WTC11 (cell line): Measurements from ENCODE around the gene PPFIBP1. TPM values are rescaled to one million over a fixed set of nuclear protein-coding genes. Genes with fewer than 3 reads are reported as not detected.

Experiments used
- ATAC-seq: fragments of 200-7000 bp; cut with Tn5 transposase; 2 replicates; pipeline ENCODE4 v1.10.0; 2021; ENCODE audit warnings: mild to moderate bottlenecking, moderate library complexity
- CTCF ChIA-PET: fragments of 300-600 bp; sonication (Branson Sonifier 250); formaldehyde crosslinking; loops from one replicate; lab custom pipeline; 2021; ENCODE audit warnings: antibody characterized with exemption; lab: Charles Lee
- POLR2A ChIA-PET: fragments of 350-600 bp; sonication (Branson Sonifier 250); formaldehyde crosslinking; loops from one replicate; lab custom pipeline; 2021; ENCODE audit warnings: antibody characterized with exemption; lab: Charles Lee
- DNase-seq: peaks from one replicate; pipeline ENCODE4 v3.0.0; 2021; ENCODE audit warnings: low spot score
- H3K27ac Mint-ChIP-seq: 2 replicates; pipeline ENCODE4 v1.8.0; 2021; ENCODE audit warnings: mixed read lengths
- H3K27me3 Mint-ChIP-seq: 2 replicates; pipeline ENCODE4 v1.8.0; 2021; ENCODE audit warnings: low read depth, mild to moderate bottlenecking, moderate library complexity, mixed read lengths
- H3K36me3 Mint-ChIP-seq: 2 replicates; pipeline ENCODE4 v1.8.0; 2021; ENCODE audit warnings: mixed read lengths
- H3K4me1 Mint-ChIP-seq: 2 replicates; pipeline ENCODE4 v1.8.0; 2022; ENCODE audit warnings: mixed read lengths
- H3K4me3 Mint-ChIP-seq: 2 replicates; pipeline ENCODE4 v1.8.0; 2021; ENCODE audit warnings: mild to moderate bottlenecking, moderate library complexity, mixed read lengths
- H3K9me3 Mint-ChIP-seq: 2 replicates; pipeline ENCODE4 v1.8.0; 2021; ENCODE audit warnings: mixed read lengths
- ATF1 ChIP-seq: sonication (generic); formaldehyde crosslinking; IDR thresholded peaks from 2 replicates; pipeline ENCODE4 v1.8.1; 2023; ENCODE audit warnings: mild to moderate bottlenecking, moderate library complexity, missing genetic modification reagents
- CREB1 ChIP-seq: sonication (generic); formaldehyde crosslinking; IDR thresholded peaks from 2 replicates; pipeline ENCODE4 v1.8.0; 2023; ENCODE audit warnings: mild to moderate bottlenecking, missing genetic modification reagents
- CTCF ChIP-seq: fragments of 200-600 bp; IDR thresholded peaks from 2 replicates; pipeline ENCODE4 v1.8.0; 2022; ENCODE audit warnings: antibody characterized with exemption
- ESRRA ChIP-seq: sonication (generic); formaldehyde crosslinking; IDR thresholded peaks from 2 replicates; pipeline ENCODE4 v1.8.1; 2022; ENCODE audit warnings: mild to moderate bottlenecking, missing genetic modification reagents, borderline replicate concordance
- FOXP1 ChIP-seq: sonication (generic); formaldehyde crosslinking; IDR thresholded peaks from 2 replicates; pipeline ENCODE4 v1.8.0; 2022; ENCODE audit warnings: missing genetic modification reagents, mild to moderate bottlenecking, moderate library complexity, borderline replicate concordance
- GRHL2 ChIP-seq: fragments of 250-450 bp; sonication (Bioruptor Pico); IDR thresholded peaks from 2 replicates; pipeline ENCODE4 v1.8.0; 2022; ENCODE audit warnings: mild to moderate bottlenecking, moderate library complexity; ENCODE audit not compliant: insufficient replicate concordance, severe bottlenecking
- HMGA2 ChIP-seq: fragments of 250-450 bp; sonication (Bioruptor Pico); IDR thresholded peaks from 2 replicates; pipeline ENCODE4 v1.4.0; 2021; ENCODE audit warnings: mild to moderate bottlenecking, moderate library complexity
- JAZF1 ChIP-seq: fragments of 250-450 bp; sonication (Bioruptor Pico); IDR thresholded peaks from 2 replicates; pipeline ENCODE4 v1.9.0; 2021; ENCODE audit warnings: moderate library complexity, mild to moderate bottlenecking, inconsistent platforms
- MXD4 ChIP-seq: fragments of 250-450 bp; sonication (Bioruptor Pico); IDR thresholded peaks from 2 replicates; pipeline ENCODE4 v1.8.0; 2021; ENCODE audit warnings: mild to moderate bottlenecking, moderate library complexity, borderline replicate concordance
- NR2C2 ChIP-seq: sonication (generic); formaldehyde crosslinking; IDR thresholded peaks from 2 replicates; pipeline ENCODE4 v1.8.0; 2022; ENCODE audit warnings: mild to moderate bottlenecking, missing genetic modification reagents
- OVOL2 ChIP-seq: fragments of 250-450 bp; sonication (Bioruptor Pico); IDR thresholded peaks from 2 replicates; pipeline ENCODE4 v1.9.0; 2021; ENCODE audit warnings: mild to moderate bottlenecking, borderline replicate concordance
- RELA ChIP-seq: sonication (generic); formaldehyde crosslinking; IDR thresholded peaks from 2 replicates; pipeline ENCODE4 v1.8.1; 2022; ENCODE audit warnings: missing genetic modification reagents, mild to moderate bottlenecking, borderline replicate concordance
- RORB ChIP-seq: fragments of 250-450 bp; sonication (Bioruptor Pico); IDR thresholded peaks from 2 replicates; pipeline ENCODE4 v1.9.0; 2021; ENCODE audit warnings: mild to moderate bottlenecking
- SOX15 ChIP-seq: fragments of 250-450 bp; sonication (Bioruptor Pico); IDR thresholded peaks from 2 replicates; pipeline ENCODE4 v1.9.0; 2021; ENCODE audit warnings: mild to moderate bottlenecking
- USF2 ChIP-seq: sonication (generic); formaldehyde crosslinking; IDR thresholded peaks from 2 replicates; pipeline ENCODE4 v1.8.1; 2023; ENCODE audit warnings: mild to moderate bottlenecking, missing genetic modification reagents, moderate library complexity
- ZBTB43 ChIP-seq: sonication (generic); formaldehyde crosslinking; IDR thresholded peaks from 2 replicates; pipeline ENCODE4 v1.8.1; 2023; ENCODE audit warnings: mild to moderate bottlenecking, missing genetic modification reagents
- ZNF138 ChIP-seq: sonication (generic); formaldehyde crosslinking; conservative IDR thresholded peaks from 2 replicates; pipeline ENCODE4 v1.8.1; 2022; ENCODE audit warnings: mild to moderate bottlenecking, moderate library complexity, missing genetic modification reagents
- ZNF317 ChIP-seq: sonication (generic); formaldehyde crosslinking; IDR thresholded peaks from 2 replicates; pipeline ENCODE4 v1.8.1; 2023; ENCODE audit warnings: low read depth, mild to moderate bottlenecking, moderate library complexity, missing genetic modification reagents, borderline replicate concordance
- ZNF423 ChIP-seq: fragments of 250-450 bp; sonication (Bioruptor Pico); IDR thresholded peaks from 2 replicates; pipeline ENCODE4 v2.1.2; 2022; ENCODE audit warnings: mild to moderate bottlenecking, moderate library complexity
- total RNA-seq: library from RNA; stranded (reverse); gene quantifications from 3 replicates; pipeline ENCODE4 v1.2.3, GENCODE V29; 2021
- TF ChIP-seq, protein P1 (sequence below): sonication (generic); formaldehyde crosslinking; conservative IDR thresholded peaks from 2 replicates; pipeline ENCODE4 v1.8.1; 2022; ENCODE audit warnings: mild to moderate bottlenecking, missing genetic modification reagents
- TF ChIP-seq, protein P2 (sequence below): fragments of 250-450 bp; sonication (Bioruptor Pico); IDR thresholded peaks from 2 replicates; pipeline ENCODE4 v1.8.0; 2021; ENCODE audit warnings: mild to moderate bottlenecking
- TF ChIP-seq, protein P3 (sequence below): fragments of 250-450 bp; sonication (Bioruptor Pico); IDR thresholded peaks from 2 replicates; pipeline ENCODE4 v2.1.2; 2022; ENCODE audit warnings: mild to moderate bottlenecking, moderate library complexity
- TF ChIP-seq, protein P4 (sequence below): fragments of 250-450 bp; sonication (Bioruptor Pico); IDR thresholded peaks from 2 replicates; pipeline ENCODE4 v1.9.0; 2021; ENCODE audit warnings: mild to moderate bottlenecking

PPFIBP1 gene
- total RNA-seq, 1 experiment from 2014 or later: 27.7 TPM

DNA sequence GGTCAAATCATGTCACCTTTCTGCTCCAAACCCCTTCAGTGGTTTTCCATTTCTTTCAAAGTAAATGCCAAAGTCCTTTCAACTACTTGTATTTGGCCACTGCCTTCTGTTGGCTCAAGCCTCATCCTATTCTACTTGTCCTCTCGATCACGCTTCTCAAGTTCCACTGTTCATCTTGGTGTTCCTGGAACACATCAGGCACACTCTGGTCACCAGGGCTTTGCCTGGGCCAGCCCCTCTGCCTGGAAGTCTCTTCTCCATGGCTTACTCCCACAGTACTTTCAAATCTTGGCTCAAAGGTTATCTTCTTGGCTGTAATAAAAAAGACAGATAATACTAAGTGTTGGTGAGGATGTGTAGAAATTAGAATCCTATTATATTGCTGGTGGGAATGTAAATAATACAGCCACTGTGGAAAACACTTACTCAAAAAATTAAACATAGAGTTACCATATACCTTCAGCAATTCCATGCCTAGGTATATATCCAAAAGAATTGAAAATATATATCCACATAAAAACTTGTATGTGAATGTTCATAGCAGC, 17.3 kb upstream of the PPFIBP1 start (continued):
- no peak for TF ChIP-seq GRHL2 (CRISPR knock-in tag)
- TF ChIP-seq JAZF1 (CRISPR knock-in tag): no peak
- no peak for TF ChIP-seq FOXP1 (CRISPR knock-in tag)

GRCh38 chr12:27508736-27509431, 15.1 kb upstream of the PPFIBP1 start:
- TF ChIP-seq HMGA2 (no peak), OVOL2 (CRISPR knock-in tag) (no peak), CTCF (no peak), ATF1 (no peak), ZBTB43 (CRISPR knock-in tag) (no peak), ESRRA (CRISPR knock-in tag) (no peak), CREB1 (CRISPR knock-in tag) (no peak), SOX15 (CRISPR knock-in tag) (no peak), ZNF138 (CRISPR knock-in tag) (no peak), RORB (CRISPR knock-in tag) (no peak)
- TF ChIP-seq, protein P1, sequence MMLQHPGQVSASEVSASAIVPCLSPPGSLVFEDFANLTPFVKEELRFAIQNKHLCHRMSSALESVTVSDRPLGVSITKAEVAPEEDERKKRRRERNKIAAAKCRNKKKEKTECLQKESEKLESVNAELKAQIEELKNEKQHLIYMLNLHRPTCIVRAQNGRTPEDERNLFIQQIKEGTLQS (CRISPR knock-in tag): no peak
- TF ChIP-seq, protein P2, sequence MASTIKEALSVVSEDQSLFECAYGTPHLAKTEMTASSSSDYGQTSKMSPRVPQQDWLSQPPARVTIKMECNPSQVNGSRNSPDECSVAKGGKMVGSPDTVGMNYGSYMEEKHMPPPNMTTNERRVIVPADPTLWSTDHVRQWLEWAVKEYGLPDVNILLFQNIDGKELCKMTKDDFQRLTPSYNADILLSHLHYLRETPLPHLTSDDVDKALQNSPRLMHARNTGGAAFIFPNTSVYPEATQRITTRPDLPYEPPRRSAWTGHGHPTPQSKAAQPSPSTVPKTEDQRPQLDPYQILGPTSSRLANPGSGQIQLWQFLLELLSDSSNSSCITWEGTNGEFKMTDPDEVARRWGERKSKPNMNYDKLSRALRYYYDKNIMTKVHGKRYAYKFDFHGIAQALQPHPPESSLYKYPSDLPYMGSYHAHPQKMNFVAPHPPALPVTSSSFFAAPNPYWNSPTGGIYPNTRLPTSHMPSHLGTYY (CRISPR knock-in tag): no peak
- H3K4me3 Mint-ChIP-seq: no peak overlapping the region
- H3K27ac Mint-ChIP-seq: no peak overlapping the region
- no peaks in the 10 kb centered on the region; the same call in 1 of the 2 replicates for H3K27me3 Mint-ChIP-seq
- no peaks in the 10 kb centered on the region; the same call in 1 of the 2 replicates for H3K9me3 Mint-ChIP-seq
- ATAC-seq (no peak), DNase-seq (no peak)
- ChIA-PET POLR2A (no interaction called here), CTCF (interaction anchor here (0.6 kb wide), 1 partner anchor 14 kb away, joined by 3 read pairs; no protein-coding TSS in a partner anchor)
- H3K36me3 Mint-ChIP-seq: no peaks in the 10 kb centered on the region
- H3K4me1 Mint-ChIP-seq: 0 out of 2 replicates have a peak, but pooled peaks cover 3% of the 10 kb centered on the region

GRCh38 chr12:27511031-27511722, 12.8 kb upstream of the PPFIBP1 start:
- DNase-seq (no peak), ATAC-seq (no peak)
- H3K36me3 Mint-ChIP-seq: no peaks in the 10 kb centered on the region
- CTCF ChIA-PET: no interaction called here
- peaks cover 5% of the 10 kb centered on the region for H3K4me1 Mint-ChIP-seq
- H3K4me3 Mint-ChIP-seq: no peak overlapping the region
- no peak overlapping the region for H3K27ac Mint-ChIP-seq
- H3K9me3 Mint-ChIP-seq: no peaks in the 10 kb centered on the region; the same call in 1 of the 2 replicates
- H3K27me3 Mint-ChIP-seq: no peaks in the 10 kb centered on the region; the same call in 1 of the 2 replicates
- POLR2A ChIA-PET: interaction anchor here (0.5 kb wide), 1 partner anchor 55 kb away, joined by 3 read pairs; no protein-coding TSS in a partner anchor
- no peak for TF ChIP-seq RELA (CRISPR knock-in tag)
- TF ChIP-seq ZNF423 (CRISPR knock-in tag): no peak
- no peak for TF ChIP-seq NR2C2
- no peak for TF ChIP-seq ZBTB43 (CRISPR knock-in tag)
- TF ChIP-seq, protein P3, sequence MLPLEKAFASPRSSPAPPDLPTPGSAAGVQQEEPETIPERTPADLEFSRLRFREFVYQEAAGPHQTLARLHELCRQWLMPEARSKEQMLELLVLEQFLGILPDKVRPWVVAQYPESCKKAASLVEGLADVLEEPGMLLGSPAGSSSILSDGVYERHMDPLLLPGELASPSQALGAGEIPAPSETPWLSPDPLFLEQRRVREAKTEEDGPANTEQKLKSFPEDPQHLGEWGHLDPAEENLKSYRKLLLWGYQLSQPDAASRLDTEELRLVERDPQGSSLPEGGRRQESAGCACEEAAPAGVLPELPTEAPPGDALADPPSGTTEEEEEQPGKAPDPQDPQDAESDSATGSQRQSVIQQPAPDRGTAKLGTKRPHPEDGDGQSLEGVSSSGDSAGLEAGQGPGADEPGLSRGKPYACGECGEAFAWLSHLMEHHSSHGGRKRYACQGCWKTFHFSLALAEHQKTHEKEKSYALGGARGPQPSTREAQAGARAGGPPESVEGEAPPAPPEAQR: no peak
- TF ChIP-seq, protein P4, sequence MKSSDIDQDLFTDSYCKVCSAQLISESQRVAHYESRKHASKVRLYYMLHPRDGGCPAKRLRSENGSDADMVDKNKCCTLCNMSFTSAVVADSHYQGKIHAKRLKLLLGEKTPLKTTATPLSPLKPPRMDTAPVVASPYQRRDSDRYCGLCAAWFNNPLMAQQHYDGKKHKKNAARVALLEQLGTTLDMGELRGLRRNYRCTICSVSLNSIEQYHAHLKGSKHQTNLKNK (CRISPR knock-in tag): no peak
- no peak for TF ChIP-seq ZNF317 (CRISPR knock-in tag)
- no peak for TF ChIP-seq ATF1
- no peak for TF ChIP-seq MXD4 (CRISPR knock-in tag)
- no peak for TF ChIP-seq USF2
- no peak for TF ChIP-seq JAZF1 (CRISPR knock-in tag)
